Activated naive CD4-positive, alpha-beta T cell treated with anti-CD3 and anti-CD28 coated beads for 36 hours (primary cell): ENCODE data around the gene PCSK5. TPM values are rescaled to one million over a fixed set of nuclear protein-coding genes. Genes with fewer than 3 reads are reported as not detected.
"Not testable (repeated sequence)": the region's sequence is repeated elsewhere in the genome, so short reads cannot be mapped to it uniquely, and the experiment has no call there.

Source experiments
- CTCF ChIA-PET: fragments of 350-600 bp; sonication (Branson Sonifier 250); formaldehyde crosslinking; loops from one replicate; lab custom pipeline; 2021; ENCODE audit warnings: antibody characterized with exemption; lab: Charles Lee
- DNase-seq: peaks from one replicate; pipeline ENCODE4 v3.0.0-alpha.2; 2020
- H3K27ac Mint-ChIP-seq: one replicate; pipeline ENCODE4 v1.8.0; 2021; ENCODE audit warnings: mild to moderate bottlenecking, mixed read lengths
- H3K27me3 Mint-ChIP-seq: one replicate; pipeline ENCODE4 v1.8.0; 2021; ENCODE audit warnings: low read depth, mixed read lengths
- H3K36me3 Mint-ChIP-seq: one replicate; pipeline ENCODE4 v1.8.0; 2021; ENCODE audit warnings: low read depth, mixed read lengths
- H3K4me1 Mint-ChIP-seq: one replicate; pipeline ENCODE4 v1.8.0; 2021; ENCODE audit warnings: low read depth, mixed read lengths
- H3K4me3 Mint-ChIP-seq: one replicate; pipeline ENCODE4 v1.8.0; 2021; ENCODE audit warnings: mild to moderate bottlenecking, moderate library complexity, mixed read lengths
- H3K9me3 Mint-ChIP-seq: one replicate; pipeline ENCODE4 v1.8.0; 2021; ENCODE audit warnings: mixed read lengths
- intact Hi-C: fragments of 100-400 bp; cut with micrococcal nuclease; formaldehyde crosslinking; loops from one replicate; pipeline ENCODE4 v1.15.1; 2023
- total RNA-seq, 2 experiments: library from RNA; stranded (reverse); gene quantifications; one replicate each; pipeline ENCODE4 v1.2.3, GENCODE V29; 2021

Gene PCSK5
- total RNA-seq, 2 experiments from 2014 or later, result 5.7 to 6.0 TPM

GRCh38 chr9:76362332-76363031, 472.0 kb downstream of the PCSK5 start:
- H3K27me3 Mint-ChIP-seq, CTCF ChIA-PET, DNase-seq, H3K4me1 Mint-ChIP-seq, H3K4me3 Mint-ChIP-seq, H3K27ac Mint-ChIP-seq, intact Hi-C loops, H3K9me3 Mint-ChIP-seq, H3K36me3 Mint-ChIP-seq: not testable (repeated sequence)

- intact Hi-C loops, result no loop called here
Measured at GRCh38 chr9:76363032-76363395, 472.5 kb downstream of the PCSK5 start.

GRCh38 chr9:76365028-76365427, 474.6 kb downstream of the PCSK5 start:
- no peak for DNase-seq
- Mint-ChIP-seq H3K4me3 (no peak overlapping the region), H3K27me3 (no peaks in the 10 kb centered on the region), H3K4me1 (no peaks in the 10 kb centered on the region), H3K27ac (no peak overlapping the region), H3K9me3 (no peaks in the 10 kb centered on the region), H3K36me3 (no peaks in the 10 kb centered on the region)
- intact Hi-C loops, result no loop called here
- CTCF ChIA-PET, result no interaction called here

More at GRCh38 chr9:76363032-76363395, 472.5 kb downstream of the PCSK5 start:
- CTCF ChIA-PET, result no interaction called here
- no peaks in the 10 kb centered on the region for H3K4me1 Mint-ChIP-seq
- no peak overlapping the region for H3K27ac Mint-ChIP-seq
- no peaks in the 10 kb centered on the region for H3K36me3 Mint-ChIP-seq
- no peaks in the 10 kb centered on the region for H3K9me3 Mint-ChIP-seq
- no peak overlapping the region for H3K4me3 Mint-ChIP-seq
- H3K27me3 Mint-ChIP-seq, result no peaks in the 10 kb centered on the region
- no peak for DNase-seq

- no peaks in the 10 kb centered on the region for H3K4me1 Mint-ChIP-seq
- H3K9me3 Mint-ChIP-seq, result no peaks in the 10 kb centered on the region
- H3K27me3 Mint-ChIP-seq, result no peaks in the 10 kb centered on the region
- DNase-seq, result no peak
- CTCF ChIA-PET, result interaction anchor here (0.6 kb wide), 1 partner anchor 141 kb away, joined by 3 read pairs; no protein-coding TSS in a partner anchor
- intact Hi-C loops, result no loop called here
- no peaks in the 10 kb centered on the region for H3K36me3 Mint-ChIP-seq
- H3K27ac Mint-ChIP-seq, result no peak overlapping the region
- H3K4me3 Mint-ChIP-seq, result no peak overlapping the region
Measured at GRCh38 chr9:76366275-76366674, 475.8 kb downstream of the PCSK5 start.

- CTCF ChIA-PET, result no interaction called here
- Mint-ChIP-seq H3K4me1 (no peaks in the 10 kb centered on the region), H3K4me3 (no peak overlapping the region), H3K27me3 (no peaks in the 10 kb centered on the region), H3K27ac (no peak overlapping the region), H3K9me3 (no peaks in the 10 kb centered on the region), H3K36me3 (no peaks in the 10 kb centered on the region)
- intact Hi-C loops, result no loop called here
- no peak for DNase-seq
Measured at GRCh38 chr9:76369583-76369982, 479.1 kb downstream of the PCSK5 start.

- CTCF ChIA-PET, result no interaction called here
- intact Hi-C loops, result no loop called here
Measured at GRCh38 chr9:76370396-76371023, 480.0 kb downstream of the PCSK5 start.

GRCh38 chr9:76371901-76372300, 481.4 kb downstream of the PCSK5 start:
- Mint-ChIP-seq H3K27me3 (no peaks in the 10 kb centered on the region), H3K27ac (no peak overlapping the region), H3K36me3 (no peaks in the 10 kb centered on the region), H3K9me3 (no peaks in the 10 kb centered on the region), H3K4me3 (no peak overlapping the region), H3K4me1 (no peaks in the 10 kb centered on the region)
- CTCF ChIA-PET, result no interaction called here
- DNase-seq, result no peak
- intact Hi-C loops, result no loop called here

More at GRCh38 chr9:76370396-76371023, 480.0 kb downstream of the PCSK5 start:
- Mint-ChIP-seq H3K4me1 (no peaks in the 10 kb centered on the region), H3K36me3 (no peaks in the 10 kb centered on the region), H3K4me3 (no peak overlapping the region), H3K27ac (no peak overlapping the region), H3K9me3 (no peaks in the 10 kb centered on the region), H3K27me3 (no peaks in the 10 kb centered on the region)
- DNase-seq, result no peak

GRCh38 chr9:76372336-76372735, 481.9 kb downstream of the PCSK5 start:
- no peak overlapping the region for H3K4me3 Mint-ChIP-seq
- no peak for DNase-seq
- CTCF ChIA-PET, result no interaction called here
- intact Hi-C loops, result no loop called here
- no peak overlapping the region for H3K27ac Mint-ChIP-seq
- H3K27me3 Mint-ChIP-seq, result no peaks in the 10 kb centered on the region
- no peaks in the 10 kb centered on the region for H3K9me3 Mint-ChIP-seq
- H3K36me3 Mint-ChIP-seq, result no peaks in the 10 kb centered on the region
- H3K4me1 Mint-ChIP-seq, result no peaks in the 10 kb centered on the region

- DNase-seq, result no peak
- intact Hi-C loops, result no loop called here
- no peak overlapping the region for H3K27ac Mint-ChIP-seq
- H3K4me3 Mint-ChIP-seq, result no peak overlapping the region
- H3K36me3 Mint-ChIP-seq, result no peaks in the 10 kb centered on the region
- CTCF ChIA-PET, result interaction anchor here (0.6 kb wide), 1 partner anchor 9 kb away, joined by 4 read pairs; no protein-coding TSS in a partner anchor
- no peaks in the 10 kb centered on the region for H3K9me3 Mint-ChIP-seq
- no peaks in the 10 kb centered on the region for H3K4me1 Mint-ChIP-seq
- H3K27me3 Mint-ChIP-seq, result no peaks in the 10 kb centered on the region
Measured at GRCh38 chr9:76373173-76373783, 482.8 kb downstream of the PCSK5 start.

- H3K4me3 Mint-ChIP-seq, result no peak overlapping the region
- H3K36me3 Mint-ChIP-seq, result no peaks in the 10 kb centered on the region
- intact Hi-C loops, result no loop called here
- no peaks in the 10 kb centered on the region for H3K9me3 Mint-ChIP-seq
- no peaks in the 10 kb centered on the region for H3K27me3 Mint-ChIP-seq
- H3K4me1 Mint-ChIP-seq, result no peaks in the 10 kb centered on the region
- CTCF ChIA-PET, result interaction anchor here (0.6 to 1.1 kb wide), 2 partner anchors 8 to 38 kb away, joined by 3 to 4 read pairs; no protein-coding TSS in a partner anchor
- DNase-seq, result no peak
- H3K27ac Mint-ChIP-seq, result no peak overlapping the region
Measured at GRCh38 chr9:76373784-76374474, 483.5 kb downstream of the PCSK5 start.

- Mint-ChIP-seq H3K4me1 (no peaks in the 10 kb centered on the region), H3K4me3 (no peak overlapping the region), H3K36me3 (no peaks in the 10 kb centered on the region), H3K27me3 (no peaks in the 10 kb centered on the region), H3K9me3 (no peaks in the 10 kb centered on the region), H3K27ac (no peak overlapping the region)
- intact Hi-C loops, result no loop called here
- CTCF ChIA-PET, result interaction anchor here (1.1 kb wide), 1 partner anchor 39 kb away, joined by 3 read pairs; no protein-coding TSS in a partner anchor
- no peak for DNase-seq
Measured at GRCh38 chr9:76374783-76375559, 484.5 kb downstream of the PCSK5 start.

GRCh38 chr9:76377791-76378190, 487.3 kb downstream of the PCSK5 start:
- no peaks in the 10 kb centered on the region for H3K9me3 Mint-ChIP-seq
- H3K4me1 Mint-ChIP-seq, result no peaks in the 10 kb centered on the region
- peaks cover 5% of the 10 kb centered on the region for H3K36me3 Mint-ChIP-seq
- no peak overlapping the region for H3K27ac Mint-ChIP-seq
- CTCF ChIA-PET, result interaction anchor here (2.4 kb wide), 1 partner anchor 15 kb away, joined by 13 read pairs; the partner anchor contains the start of gene RFK
- DNase-seq, result no peak
- no peaks in the 10 kb centered on the region for H3K27me3 Mint-ChIP-seq
- no peak overlapping the region for H3K4me3 Mint-ChIP-seq
- intact Hi-C loops, result no loop called here
